ENCODE measurements around the gene FOXK2.

FOXK2 gene

DNA sequence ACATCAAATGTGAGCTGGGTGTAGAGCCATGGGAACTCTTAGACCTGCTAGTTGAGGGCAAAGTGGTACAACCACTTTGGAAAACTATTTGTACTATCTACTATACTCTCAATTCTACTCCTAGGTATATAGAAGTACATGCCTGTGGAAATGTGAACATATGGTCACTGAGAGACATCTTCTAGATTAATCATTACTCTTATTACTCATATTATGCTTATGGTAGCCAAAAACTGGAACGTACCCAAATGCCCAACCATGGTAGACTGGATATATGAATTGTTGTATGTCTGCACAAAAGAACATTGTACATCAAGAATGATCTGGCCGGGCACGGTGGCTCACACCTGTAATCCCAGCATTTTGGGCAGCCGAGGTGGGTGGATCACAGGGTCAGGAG, 126.0 kb downstream of the FOXK2 start:
- DNase-seq, result no peak

DNA sequence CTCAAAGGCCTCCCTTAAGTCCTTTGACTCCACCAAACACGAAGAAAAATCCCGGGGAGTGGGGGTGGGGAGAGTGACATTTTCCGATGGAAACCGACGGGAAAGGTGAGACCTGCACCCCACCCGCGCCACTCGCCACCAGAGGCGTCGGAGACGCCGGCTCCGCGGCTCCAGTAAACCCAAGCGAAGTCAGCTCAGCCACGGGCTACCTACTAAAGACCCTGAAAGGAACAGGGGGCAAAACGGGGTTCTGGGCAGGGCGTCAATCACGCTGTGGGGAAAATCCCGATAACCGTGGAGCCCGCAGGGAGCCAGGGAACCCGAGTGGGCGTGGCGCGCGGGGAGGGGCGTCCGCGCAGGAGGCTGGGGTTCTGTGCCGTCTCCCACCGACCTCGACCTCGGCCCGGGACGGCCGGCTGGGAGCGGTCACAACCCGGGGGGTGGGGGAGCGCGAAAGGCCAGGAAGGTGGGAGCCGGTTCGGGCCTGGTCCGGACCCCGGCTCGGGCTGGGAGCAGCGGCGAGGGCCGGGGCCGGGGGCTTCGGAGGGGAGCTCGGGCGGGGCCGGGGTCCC, 128.1 kb downstream of the FOXK2 start:
- no peak for DNase-seq

DNA sequence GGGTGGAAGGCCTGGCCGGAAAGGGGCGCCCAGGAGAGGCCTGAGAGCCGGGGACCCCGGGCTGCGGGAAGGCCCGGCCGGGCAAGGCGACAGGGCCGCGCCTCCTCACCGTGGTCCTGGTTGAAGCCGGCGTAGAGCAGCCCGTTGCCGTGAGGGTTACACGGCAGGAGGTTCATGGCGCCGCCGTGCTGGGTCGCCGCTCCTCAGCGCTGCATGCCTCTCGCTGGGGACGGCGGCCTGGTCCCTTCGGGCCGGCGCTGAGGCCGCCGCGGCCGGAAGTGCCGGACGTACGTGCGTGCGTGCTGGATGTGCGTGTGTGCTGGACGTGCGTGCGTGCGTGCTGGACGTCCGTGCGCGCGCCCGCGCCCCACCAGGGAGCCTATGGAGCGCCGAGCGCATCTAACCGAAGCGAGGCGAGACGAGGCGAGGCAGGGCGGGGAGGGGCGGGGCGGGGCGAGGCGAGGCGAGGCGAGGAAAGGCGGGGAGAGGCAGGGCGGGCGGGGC, 128.7 kb downstream of the FOXK2 start, which contains the start of gene WDR45B:
Gene WDR45B, minus strand, starts transcription at position 280 of the 504 bp plus-strand sequence. Its CDS starts 104 bp downstream, at position 176.
- DNase-seq, result peak; percentile 58

DNA sequence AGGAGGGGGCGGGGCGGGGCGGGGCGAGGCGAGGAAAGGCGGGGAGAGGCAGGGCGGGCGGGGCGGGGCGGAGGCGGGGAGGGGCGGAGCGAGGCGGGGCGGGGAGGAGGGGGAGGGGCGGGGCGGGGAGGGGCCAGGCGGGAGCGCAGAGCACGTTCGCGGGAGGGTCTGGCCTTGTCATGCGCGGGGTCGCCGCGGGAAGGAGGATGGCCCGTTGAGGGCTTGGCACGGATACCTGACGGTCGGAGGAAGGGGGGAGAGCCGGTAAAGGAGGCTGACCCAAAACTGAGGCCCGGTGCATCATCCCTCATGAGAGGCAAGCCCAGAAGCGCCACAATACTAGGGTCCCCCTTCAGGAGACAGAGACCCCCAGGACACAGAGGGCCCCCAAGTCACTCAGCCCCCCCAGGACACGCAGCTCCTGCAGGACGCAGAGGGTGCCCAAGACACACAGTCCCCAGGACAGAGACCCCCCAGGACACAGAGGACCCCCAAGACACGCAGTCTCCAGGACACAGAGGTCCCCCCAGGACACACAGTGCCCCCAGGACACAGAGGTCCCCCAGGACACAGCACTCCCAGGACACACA, 129.3 kb downstream of the FOXK2 start:
- peak; percentile 3 for DNase-seq

DNA sequence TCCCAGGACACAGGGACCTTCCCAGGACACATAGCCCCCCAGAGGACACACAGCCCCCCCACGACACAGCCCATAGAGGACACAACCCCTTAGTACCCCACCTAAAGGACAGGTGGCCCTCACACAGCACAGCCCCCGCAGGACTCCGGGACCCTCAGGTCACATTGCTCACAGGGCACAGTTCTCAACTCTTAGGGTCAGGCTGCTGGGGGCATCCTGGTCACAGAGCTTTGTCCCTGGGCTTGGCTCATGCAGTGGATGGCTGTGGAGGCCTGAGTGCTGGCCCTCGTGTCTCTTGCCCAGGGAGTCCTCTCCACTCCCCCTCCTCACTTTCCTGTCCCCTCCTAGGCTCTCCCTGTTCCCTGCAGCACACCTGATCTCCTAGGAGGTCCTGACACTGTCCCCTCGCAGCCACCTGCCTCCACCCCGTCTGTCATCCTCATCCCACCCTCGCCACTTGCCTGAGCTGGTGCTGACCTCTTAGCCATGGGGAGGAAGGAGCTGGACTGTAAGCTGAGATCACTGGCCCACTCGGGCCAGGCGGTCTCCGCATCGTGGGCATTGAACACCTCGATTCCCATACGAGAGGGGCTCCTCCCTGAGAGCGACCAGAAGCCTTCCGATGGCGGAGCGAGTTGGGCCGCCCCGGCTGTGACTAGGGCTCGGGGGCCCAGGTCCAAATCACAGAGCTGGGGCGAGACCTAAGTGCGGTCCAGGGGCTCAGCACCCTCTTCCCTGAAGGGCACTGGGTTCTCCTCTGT, 130.1 kb downstream of the FOXK2 start:
- DNase-seq, result no peak

DNA sequence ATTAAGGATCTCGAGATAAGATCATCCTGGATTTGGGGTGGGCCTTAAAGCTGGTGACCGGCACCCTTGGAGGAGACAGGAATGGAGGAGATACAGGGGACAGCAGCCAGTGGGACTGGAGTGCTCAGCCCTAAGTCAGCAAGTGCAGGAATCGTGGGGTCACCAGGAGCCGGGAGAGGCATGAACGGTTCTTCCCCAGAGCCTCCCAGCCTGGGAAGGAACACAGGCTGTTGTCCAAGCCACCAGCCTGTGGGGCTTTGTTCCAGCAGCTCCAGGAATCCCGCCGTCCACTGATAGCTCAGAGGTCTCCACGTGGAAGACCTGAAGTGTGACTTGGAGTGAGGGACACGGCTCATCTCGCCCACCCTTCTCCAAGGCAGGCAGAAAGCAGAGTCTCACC, 131.2 kb downstream of the FOXK2 start:
- no peak for DNase-seq

DNA sequence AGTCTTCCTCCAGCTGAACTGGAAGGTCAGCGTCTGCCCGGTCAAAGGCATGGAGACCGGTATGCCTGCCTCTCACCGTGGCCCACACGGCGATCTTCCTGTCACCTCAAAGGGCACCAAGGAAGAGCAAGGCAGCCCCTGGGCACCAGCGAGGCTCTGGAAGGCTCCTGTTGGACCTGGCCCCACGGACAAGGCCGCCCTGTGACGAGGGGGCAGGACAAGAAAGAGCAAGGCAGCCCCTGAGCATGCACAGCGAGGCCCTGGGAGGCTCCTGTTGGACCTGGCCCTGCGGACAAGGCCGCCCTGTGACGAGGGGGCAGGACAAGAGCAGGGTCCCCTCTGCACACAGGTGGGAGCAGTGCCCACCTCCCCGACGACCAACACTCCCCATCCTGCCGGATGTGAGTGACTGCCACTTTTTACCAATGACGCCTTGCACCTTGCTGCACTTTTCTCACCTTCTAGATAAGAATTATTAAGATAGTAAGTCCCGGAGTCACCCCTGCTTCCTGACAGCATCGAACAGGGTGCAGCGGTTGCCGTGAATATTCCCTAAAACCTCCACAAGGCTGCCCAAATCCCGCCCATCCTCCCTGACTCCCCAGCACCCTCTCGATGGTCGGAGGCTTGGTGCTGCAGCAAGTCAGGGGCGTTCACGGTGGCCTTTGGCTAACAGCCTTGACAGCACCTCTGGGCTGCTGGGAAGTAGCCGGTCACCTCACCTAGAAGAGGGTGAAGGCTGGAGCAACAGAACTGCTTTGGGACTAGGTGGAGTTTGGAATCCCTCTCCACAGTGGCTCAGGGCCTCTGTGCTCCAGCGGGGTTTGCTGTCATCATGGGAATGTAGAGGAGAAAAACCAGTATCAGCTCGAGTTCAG, 134.4 kb downstream of the FOXK2 start:
- no peak for DNase-seq

All from DMS79 treated with DMSO at 0.1 percent for 48 hours (cell line).